Choroid plexus epithelial cell (primary cell): ENCODE data around the gene HSD17B7.

Experiments used
- DNase-seq: peaks from one replicate; pipeline ENCODE4 v3.0.0-alpha.2; 2010; ENCODE audit warnings: low read depth
- H3K4me3 ChIP-seq: 2 replicates; pipeline ENCODE4 v1.5.1; 2011; ENCODE audit warnings: low read depth, mild to moderate bottlenecking, control low read depth, low read length, moderate library complexity
- TF ChIP-seq, protein P1 (sequence below): conservative IDR thresholded peaks from 2 replicates; pipeline ENCODE4 v1.5.1; 2011; ENCODE audit warnings: low read depth, mild to moderate bottlenecking, control low read depth, inconsistent platforms, low read length, moderate library complexity

The HSD17B7 gene

DNA sequence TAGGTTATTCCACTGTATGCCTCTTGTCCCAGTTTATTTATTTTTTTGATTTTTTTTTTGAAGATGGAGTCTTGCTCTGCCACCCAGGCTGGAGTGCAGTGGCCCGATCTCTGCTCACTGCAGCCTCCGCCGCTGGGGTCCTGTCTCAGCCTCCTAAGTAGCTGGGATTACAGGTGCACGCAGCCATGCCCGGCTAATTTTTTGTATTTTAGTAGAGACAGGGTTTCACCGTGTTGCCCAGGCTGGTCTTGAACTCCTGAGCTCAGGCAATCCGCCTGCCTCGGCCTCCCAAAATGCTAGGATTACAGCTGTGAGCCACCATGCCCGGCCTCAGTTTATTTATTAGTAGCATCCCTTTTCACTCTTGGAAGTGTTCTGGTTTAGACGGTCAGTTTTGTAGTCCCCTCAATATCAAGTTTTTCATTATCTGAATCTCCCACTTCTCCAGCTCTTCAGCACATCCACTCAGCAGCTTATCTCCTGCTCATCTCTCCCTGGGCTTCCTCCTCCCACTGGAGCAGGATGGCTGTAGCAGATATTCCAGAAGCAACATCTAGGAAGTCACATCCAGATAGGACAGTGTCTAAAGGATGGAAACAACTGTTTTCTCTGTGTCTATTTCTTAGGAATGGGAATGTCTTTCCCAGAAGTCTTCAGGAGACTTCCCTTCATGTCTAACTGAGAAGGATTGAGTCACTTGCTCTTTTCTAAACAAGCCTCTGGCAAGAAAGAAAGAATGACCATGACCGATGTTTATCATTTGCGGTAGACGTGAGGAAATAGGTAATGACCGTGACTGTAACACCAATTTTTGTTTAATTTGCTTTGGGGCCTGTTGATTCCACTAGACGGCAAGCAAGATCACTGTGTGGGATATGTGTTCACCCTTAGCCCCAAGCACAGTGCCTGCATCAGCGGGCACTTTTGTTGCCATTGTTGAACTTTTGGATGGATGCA lies 56.0 kb downstream of the HSD17B7 start:
- no peak overlapping the region for H3K4me3 ChIP-seq
- DNase-seq, result peak; percentile 42
- TF ChIP-seq, protein P1, sequence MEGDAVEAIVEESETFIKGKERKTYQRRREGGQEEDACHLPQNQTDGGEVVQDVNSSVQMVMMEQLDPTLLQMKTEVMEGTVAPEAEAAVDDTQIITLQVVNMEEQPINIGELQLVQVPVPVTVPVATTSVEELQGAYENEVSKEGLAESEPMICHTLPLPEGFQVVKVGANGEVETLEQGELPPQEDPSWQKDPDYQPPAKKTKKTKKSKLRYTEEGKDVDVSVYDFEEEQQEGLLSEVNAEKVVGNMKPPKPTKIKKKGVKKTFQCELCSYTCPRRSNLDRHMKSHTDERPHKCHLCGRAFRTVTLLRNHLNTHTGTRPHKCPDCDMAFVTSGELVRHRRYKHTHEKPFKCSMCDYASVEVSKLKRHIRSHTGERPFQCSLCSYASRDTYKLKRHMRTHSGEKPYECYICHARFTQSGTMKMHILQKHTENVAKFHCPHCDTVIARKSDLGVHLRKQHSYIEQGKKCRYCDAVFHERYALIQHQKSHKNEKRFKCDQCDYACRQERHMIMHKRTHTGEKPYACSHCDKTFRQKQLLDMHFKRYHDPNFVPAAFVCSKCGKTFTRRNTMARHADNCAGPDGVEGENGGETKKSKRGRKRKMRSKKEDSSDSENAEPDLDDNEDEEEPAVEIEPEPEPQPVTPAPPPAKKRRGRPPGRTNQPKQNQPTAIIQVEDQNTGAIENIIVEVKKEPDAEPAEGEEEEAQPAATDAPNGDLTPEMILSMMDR, result no peak

DNA sequence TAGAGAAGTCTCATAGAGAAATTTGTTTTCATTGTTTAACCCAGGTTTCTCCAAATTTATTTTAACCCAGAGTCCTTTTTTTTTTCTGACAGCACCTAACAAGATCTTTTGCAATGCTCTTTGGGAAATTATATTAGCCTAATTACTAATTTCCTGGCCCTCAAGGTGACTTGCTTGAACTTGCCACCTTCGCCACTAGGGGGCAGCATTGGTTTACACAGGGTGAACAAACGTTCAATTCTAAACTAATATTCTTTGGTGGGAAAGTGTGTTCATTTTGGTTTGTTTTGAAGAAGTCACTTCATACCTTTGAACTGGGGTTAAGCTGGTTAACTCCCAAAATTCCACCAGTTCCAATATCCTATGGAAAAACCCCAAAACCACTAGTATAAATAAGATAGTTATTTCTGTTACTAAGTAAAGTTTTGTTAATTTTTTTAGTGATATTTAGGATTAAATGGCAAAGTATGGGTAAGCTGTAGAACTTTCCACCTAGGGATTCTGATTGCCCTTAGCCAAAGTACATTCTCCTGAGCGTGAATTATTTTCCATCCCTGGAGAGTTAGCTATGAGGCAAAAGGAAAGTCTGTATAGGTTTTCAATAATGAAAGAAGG lies 57.4 kb downstream of the HSD17B7 start:
- no peak overlapping the region for H3K4me3 ChIP-seq
- TF ChIP-seq, protein P1, result peak; percentile 91
- DNase-seq, result peak; percentile 91

DNA sequence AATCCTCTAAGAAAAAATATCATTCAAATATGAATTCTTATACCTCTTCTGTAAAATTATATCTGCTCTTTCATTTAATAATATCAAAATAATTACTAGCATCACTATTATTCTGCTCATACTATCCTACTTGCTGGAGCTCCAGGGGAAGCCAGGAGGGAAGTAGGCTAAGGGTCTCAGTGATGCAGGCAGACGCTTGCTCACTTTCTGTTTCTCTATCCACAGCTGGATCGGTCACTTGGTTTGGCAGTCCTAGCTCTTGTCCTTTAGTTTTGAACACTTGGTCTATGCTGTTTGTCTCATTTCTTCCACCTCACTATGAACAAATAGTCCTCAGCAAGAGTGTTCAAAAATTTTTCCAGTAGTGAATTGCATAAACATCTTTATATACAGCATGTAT lies 59.2 kb downstream of the HSD17B7 start:
- DNase-seq, result peak; percentile 66
- H3K4me3 ChIP-seq, result no peak overlapping the region
- TF ChIP-seq, protein P1, result no peak

DNA sequence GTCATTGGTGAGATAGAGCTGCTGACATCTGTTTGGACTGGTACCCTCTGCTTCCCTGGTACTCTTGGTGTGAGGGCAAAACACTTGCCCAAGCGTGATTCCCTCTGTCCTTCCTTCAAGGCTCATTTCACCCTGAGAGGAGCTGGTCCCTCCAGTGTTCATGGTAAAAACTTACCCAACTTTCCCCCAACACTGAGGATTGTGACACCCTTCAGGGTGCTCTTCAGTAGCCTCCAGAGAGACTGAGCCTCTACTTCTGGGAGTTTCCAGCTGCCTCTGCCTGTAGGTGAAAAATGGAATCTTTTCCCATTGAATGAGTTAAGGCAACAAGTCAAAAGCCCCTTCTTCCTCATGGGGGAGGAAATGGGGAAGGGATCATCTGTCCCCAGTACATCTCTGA lies 60.8 kb downstream of the HSD17B7 start:
- DNase-seq, result no peak
- no peak overlapping the region for H3K4me3 ChIP-seq
- TF ChIP-seq, protein P1, result no peak

DNA sequence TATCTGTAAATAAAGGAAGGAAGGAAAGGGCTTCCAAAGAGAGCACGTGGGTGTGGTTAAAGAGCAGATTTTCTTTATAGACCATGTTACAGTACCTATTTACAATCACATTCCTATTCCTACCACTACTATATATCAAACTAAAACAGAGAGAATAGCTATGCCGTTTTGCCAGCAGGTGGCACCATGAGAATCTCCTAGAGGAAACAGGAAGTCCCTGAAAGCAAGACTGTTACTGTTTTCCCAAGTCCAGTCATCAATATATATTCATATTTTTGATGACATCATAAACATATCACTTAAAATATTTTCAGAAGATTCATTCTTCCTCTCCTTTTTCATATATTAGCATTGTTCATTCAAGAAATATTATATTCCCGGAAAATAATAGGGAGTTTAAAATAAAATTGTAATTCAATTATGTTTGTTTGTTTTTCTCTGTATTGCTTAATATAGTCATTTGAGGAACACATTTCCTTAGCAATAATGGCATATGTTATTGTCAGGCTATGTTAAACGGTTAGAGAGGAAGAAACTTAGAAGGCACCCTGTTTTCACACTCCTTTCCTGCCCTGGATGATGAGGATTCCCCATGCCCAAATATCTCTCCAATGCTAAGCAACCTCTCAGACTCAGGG lies 63.9 kb downstream of the HSD17B7 start:
- H3K4me3 ChIP-seq, result no peak overlapping the region
- TF ChIP-seq, protein P1, result peak; percentile 86
- peak; percentile 93 for DNase-seq

DNA sequence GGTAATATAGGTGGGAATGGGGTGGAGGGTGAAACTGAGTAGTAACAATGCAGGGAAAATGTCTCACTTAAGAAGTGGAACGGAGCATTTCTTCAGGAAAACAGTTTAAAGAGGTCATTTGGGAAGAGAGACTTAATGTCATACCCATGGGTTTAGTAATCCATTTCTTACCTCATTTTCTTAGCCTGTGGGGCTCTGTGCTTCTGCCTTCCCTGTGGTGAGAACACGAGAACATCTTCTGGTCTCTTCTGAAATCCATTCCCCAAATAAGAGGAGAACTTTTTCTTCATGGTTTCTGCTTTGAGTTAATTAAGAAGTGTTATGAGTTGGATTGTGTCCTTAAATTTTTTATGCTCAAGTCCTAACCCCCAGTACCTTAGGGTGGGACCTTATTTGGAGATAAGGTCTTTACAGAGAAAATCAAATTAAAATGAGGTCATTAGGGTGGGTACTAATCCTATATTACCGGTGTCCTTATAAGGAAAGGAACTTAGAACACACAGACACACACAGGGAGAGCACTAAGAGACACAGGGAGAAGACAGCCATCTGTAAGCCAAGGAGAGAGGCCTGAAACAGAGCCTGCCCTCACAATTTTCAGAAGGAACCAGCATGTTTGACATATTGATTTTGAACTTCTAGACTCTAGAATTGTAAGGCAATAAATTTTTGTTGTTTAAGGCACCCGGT lies 65.1 kb downstream of the HSD17B7 start:
- no peak overlapping the region for H3K4me3 ChIP-seq
- TF ChIP-seq, protein P1, result no peak
- DNase-seq, result peak; percentile 88
